NCI-H345 treated with DMSO at 0.1 percent for 48 hours (cell line): ENCODE measurements around the gene ANKRD16.
A peak's percentile ranks its signal among the peaks of the same experiment; 100 is the strongest.
"Not testable (repeated sequence)": the region's sequence is repeated elsewhere in the genome, so short reads cannot be mapped to it uniquely, and the experiment has no call there.

ENCODE experiments used
- DNase-seq: peaks from one replicate; lab custom pipeline; 2025; ENCODE audit not compliant: unreplicated experiment; lab: John Stamatoyannopoulos, UW

Gene ANKRD16

DNA sequence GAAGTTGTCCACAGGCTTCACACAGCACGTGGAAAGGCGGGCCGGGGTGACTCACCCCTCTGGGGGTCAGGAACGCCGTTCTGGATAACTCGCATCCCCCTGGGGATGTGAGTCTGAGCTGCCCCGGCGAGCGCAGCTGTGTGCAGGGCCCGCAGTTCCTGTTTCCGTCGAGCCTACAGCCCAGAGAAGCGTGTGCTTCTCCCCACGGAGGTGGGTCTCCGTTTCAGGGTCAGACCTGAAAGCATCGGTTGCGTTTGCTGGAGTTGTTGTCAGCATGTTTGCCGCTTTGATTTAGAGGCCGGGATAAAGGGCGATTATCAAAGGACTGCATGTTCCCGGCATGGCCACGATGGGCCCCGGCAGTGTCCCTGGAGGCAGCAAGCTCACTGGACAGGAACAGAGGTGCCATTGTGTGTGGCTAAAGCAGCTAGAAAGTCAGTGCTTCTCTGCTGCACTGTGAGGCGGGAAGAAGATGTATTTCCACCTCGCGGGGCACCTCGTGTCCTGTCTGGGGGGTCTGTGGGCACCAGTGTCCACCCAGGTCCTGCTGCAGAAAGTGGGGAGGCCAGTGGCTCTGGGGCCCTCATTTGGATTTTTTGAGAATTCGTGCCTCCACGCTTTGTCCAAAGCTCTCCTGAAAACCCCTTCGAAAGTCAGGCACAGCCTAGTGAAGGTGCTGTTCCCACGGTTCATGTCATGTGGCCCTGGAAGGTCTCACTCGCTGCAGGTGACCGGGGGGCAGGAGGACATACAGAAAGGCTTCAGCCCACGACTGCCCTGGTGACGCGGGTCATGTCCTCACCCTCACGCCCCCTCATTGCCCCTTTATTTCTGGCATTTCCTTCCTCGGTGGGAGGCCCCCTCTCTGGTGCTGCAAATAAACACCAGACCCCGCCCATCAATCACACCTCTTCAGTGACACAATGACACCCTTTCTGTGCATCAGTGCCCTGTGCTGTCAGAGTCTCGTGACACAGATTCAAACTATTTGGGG is 49.1 kb downstream of the ANKRD16 start:
- DNase-seq, result no peak

DNA sequence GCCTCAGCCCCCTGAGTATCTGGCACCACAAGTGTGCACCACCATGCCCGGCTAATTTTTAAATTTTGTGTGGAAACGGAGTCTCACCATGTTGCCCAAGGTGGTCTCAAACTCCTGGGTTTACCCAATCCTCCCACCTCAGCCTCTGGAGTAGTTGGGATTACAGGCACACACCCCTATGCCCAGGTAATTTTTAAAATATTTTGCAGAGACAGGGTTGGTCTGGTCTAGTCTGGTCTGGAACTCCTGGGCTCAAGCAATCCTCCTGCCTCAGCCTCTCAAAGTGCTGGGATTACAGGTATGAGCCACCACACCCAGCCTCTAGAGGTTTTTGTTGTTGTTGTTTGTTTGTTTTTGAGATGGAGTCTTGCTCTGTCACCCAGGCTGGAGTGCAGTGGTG is 53.5 kb downstream of the ANKRD16 start:
- DNase-seq, result not testable (repeated sequence)

DNA sequence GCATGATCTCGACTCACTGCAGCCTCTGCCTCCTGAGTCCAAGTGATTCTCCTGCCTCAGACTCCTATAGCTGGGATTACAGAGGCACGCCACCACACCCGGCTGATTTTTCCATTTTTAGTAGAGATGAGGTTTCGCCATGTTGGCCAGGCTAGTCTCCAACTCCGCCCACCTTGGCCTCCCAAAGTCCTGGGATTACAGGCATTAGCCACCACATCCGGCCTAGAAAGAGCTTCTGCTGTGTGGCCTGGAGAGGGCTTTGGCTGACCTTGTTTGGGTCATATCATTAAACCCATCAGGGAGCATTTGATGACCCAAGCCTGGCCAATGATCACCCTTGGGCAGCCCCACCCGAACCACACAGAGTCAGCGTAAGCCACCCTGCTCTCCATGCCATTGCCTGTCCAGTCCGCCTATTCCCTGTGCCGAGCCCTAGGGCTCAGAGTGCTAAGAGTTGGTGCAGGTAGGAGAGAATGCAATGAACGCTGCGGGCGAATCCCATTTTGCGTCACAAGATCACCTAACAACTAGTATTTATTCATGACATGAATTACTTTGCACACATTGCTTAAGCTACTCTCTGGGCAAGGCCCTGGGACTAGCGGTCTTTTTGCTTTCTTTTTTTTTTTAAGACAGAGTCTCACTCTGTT is 54.1 kb downstream of the ANKRD16 start:
- no peak for DNase-seq

DNA sequence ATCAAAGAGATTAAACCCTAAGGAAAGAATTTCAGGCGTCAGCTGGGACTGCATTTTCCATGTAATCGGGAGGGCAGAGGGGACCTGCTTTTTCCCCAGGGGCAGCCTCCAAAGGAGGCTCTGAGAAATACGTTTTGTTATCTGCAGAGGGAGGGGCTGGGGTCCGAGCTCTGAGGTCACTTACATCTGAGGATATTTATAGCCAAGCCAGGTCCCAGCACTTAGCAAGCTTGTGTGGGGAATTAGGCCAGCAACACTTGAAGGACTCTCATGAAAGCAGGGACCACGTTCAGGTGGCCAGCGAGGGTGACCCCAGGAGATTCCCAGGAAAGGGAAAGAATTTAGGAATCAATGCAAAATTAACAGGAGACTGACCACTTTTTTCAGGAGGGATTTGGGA is 55.9 kb downstream of the ANKRD16 start:
- no peak for DNase-seq

DNA sequence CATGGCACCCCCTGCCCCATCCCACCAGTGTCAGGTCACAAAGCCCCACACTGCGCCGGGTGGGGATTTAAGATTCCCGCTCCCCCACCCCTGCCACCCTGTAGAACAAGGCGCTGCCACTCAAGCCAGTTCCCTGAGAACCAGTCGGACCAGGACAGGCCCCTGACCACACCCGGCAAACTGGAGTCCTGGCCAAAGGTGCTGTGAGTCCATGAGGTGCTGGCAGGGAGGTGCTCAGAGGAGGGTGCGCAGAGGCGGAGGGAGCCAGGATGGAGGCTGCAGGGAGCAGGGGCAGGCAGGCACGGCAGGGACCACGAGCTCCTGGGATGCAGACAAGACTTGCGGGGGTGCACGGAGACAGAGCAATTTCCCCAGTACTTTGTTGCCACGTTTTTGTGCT is 56.7 kb downstream of the ANKRD16 start:
- no peak for DNase-seq

DNA sequence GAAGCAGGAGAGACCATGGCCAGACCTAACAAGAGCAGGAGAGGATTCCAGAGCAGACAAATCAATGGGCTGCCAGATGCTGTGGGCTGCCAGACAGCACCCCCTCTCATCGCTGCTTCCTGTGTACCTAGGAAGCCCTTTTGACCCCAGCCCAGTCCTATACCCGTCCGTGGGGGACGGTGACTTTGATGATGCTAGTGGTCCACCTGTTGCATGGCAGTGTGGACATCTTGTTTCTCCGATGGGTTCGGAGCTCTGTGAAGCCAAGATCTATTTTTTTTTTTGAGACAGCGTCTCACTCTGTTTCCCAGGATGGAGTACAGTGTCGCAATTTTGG is 58.3 kb downstream of the ANKRD16 start:
- no peak for DNase-seq

DNA sequence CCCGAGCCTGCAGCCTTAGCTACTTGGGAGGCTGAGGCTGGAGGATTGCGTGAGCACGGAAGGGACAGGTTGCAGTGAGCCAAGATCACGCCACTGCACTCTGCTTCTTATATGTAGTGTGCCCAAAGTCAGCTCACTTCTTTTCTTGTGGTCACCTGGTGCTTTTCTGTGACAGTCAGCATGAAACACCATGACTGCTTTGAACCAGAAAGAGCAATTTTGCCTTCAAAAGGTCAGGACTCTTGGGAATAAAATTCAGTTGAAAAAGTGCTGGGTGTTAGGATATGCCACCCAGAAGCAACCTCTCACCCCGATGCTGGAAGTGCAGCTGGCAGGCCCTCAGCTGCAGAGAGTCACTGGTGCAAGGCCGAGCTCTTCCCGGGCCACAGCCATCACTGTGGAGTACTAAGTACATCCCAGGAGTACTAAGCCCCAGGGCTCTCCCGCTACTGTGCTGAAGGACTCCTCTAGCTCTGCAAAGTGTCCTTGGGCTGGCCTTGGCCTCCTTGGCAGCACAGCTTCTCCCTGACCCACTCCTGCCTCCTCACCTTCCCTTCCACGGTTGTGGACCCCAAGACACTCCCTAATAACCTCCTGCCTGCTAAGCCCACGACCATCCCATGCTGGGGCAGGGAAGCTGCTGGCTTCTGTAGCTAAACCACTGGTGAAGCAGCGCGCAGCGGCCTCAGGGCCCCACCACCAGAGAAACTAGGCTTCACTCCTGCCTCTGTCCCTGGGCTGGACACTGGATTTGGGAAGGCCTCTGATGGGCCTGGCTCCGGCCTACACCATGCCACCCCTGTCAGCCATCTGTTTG is 58.9 kb downstream of the ANKRD16 start:
- DNase-seq, result no peak

DNA sequence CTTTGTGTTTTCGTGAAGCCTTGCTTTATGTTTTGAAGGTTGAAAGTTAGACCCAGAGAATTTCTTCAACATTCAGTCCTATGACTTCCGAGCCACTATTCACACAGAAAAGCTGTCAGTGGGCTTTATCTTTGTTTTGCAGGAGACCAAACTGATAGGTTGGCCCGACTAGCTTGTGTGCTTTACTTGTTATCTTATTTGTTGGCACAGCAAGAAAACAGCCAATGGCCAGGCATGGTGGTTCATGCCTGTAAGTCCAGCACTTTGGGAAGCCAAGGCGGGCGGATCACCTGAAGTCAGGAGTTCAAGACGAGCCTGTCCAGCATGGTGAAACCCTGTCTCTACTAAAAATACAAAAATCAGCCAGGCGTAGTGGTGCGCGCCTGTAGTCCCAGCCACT is 60.4 kb downstream of the ANKRD16 start:
- no peak for DNase-seq

DNA sequence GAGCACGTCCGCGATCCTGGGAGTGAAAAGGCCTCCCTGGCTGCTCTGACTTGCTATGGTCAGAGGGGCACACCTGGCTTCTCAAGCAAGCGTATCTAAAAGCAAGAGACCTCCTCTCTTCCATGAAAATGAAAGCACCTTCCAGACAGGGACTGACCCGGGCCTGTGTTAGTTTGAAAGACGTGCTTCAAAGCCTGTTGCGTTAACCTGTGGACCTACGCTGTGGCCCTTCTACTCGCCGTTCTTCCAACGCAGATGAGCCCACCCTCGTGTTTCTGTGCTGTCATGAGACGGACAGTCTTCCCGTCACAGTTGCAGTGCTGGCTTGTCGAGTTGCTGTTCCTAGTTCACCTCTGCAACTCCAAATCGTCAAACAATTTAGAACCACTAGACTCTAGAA is 61.0 kb downstream of the ANKRD16 start:
- no peak for DNase-seq

DNA sequence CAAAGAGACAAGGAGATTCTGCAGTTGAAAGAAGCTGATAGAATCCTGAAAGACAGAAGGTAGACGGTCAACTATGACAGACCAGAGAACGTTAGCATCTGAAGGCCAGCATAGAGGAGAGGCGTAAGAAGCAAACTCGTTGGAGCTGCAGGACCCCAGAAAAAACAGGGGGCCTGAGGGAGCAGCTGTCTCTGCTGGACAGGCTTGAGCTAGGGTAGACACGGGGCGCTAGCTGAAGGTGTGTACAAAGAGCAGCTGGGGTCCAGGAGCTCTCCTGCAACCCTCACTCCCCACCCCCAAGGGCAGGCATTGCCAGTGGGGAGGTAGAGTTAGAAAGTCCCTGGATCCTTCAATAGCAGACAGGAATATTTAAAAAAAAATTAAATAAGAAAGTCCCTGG is 61.9 kb downstream of the ANKRD16 start:
- DNase-seq, result no peak

DNA sequence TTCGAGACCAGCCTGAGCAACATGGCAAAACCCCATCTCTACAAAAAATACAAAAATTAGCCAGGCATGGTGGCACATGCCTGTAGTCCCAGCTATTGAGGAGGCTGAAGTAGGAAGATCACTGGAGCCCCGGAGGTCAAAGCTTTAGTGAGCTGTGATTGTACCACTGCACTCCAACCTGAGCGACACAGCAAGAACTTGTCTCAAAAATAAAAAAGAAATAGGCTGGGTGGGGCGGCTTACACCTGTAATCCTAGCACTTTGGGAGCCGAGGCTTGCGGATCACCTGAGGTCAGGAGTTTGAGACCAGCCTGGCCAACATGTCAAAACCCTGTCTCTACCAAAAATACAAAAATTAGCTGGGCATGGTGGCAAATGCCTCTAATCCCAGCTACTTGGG is 63.2 kb downstream of the ANKRD16 start:
- not testable (repeated sequence) for DNase-seq

DNA sequence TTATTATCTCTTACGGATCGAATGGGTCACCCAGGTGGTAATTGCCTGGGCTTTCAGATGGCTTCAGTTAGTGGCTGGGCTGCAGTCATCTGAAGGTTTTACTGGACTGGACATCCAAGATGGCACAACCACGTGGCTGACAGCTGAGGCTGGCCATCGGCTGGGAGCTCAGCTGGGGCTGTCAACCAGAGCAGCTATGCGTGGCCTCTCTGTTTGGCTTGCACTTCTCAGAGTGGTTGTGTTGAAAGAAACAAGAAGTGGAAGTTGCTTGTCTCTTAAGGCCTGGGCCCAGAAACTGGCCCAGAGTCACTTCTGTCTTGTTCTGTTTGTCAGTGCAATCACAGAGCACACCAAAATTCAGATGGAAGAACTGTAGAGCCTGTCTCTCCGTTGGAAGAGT is 70.8 kb downstream of the ANKRD16 start:
- DNase-seq, result no peak

DNA sequence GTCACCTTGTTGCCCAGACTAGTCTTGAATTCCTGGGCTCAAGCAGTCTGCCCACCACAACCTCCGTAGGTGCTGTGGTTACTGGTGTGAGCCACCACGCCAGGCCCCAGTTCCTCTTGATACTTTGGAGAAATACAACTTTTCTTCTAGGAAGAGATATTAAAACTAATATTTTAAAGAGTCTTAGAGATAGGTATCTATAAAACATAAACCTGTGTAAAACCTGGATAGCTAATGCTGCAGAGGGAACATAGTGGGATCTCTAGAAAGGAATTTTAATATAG is 71.7 kb downstream of the ANKRD16 start:
- no peak for DNase-seq

DNA sequence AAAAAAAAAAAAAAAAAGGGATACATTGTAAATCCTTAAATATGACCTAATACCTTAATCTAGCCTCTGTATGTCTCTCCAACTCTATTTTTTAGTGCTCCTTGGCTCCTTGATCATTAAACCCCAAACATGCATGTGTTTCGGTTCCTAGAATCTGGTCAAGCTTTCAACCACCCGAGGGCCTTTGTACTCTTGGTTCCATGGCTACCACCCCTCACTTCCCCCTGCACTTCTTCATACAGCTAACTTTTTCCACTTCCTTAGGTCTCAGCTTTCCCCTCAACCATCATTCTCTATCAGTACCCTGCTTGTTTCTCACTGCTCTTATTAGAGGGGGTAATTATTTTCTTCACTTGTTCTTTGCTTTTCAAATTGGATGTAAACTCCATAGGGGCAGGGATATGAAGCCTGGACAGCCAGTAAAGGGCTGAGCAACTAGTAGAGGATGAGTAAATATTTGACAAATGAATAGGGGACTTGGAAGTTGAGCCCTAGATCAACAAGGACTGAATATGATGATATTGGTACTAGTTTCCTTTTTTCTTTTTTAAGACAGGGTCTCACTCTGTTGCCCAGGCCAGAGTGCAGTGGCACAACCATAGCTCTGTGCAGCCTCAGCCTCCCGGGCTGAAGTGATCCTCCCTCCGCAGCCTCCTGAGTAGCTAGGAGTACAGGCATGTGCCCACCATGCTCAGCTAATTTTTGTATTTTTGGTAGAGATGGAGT is 72.2 kb downstream of the ANKRD16 start:
- DNase-seq, result no peak

DNA sequence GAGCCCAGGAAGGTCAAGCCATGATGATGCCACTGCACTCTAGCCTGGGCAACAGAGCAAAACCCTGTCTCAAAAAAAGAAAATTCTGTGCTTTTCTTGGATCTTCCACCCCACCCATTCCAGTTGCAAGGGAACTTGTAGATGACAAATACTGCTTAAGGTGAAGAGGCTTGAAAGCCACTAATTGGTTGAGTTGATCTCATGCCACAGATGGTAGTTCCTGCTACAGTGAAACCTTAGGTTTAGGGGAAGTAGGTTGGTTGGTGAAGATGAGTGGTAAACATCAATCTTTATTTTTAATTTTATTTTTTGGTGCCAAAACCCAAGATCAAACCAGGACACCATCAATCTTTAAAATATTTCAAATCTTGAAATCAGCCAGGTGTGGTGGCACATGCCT is 73.5 kb downstream of the ANKRD16 start:
- DNase-seq, result no peak

DNA sequence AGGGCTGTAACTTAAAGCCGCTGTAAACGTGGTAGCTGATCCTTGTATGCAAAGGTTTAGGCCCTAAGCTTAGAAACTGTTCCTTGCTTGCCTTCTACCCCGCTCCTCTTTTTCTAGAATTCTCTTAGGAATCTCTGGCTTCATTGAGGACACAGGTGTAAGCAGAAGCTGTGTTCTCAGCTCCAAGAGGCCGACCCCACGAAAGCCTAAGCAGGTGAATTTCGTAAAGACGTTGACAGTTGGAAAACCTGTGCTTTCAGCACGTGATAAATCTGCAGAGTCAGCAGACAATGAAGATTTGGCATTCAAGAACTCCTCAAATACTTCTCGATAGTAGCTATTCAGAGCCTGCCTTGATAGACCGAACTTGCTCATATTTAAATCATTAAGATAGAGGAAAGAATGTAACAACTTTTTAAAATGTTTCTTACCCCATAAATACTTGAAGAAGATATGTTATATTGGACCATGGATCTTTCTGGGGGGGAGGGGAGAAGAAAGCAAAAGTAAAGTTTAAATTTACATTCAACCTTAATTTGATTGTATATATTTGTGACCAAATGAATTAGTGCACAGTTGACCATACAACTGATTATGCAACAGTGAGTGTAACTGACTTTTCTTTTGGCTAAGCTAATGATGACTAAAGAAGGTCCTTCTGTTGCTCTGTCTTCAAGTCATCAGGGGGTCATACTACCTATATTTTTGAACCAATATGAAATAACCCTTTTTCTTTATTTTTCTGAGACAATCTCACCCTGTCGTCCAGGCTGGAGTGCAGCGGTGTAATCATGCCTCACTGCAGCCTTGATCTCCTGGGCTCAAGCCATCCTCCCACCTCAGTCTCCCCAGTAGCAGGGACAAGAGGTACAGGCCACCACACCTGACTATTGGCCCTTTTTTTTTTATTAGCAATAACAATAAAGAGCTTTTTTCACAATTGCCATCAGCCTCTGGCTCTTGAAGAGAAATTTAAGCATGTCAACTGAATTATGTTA is 75.3 kb downstream of the ANKRD16 start:
- no peak for DNase-seq

DNA sequence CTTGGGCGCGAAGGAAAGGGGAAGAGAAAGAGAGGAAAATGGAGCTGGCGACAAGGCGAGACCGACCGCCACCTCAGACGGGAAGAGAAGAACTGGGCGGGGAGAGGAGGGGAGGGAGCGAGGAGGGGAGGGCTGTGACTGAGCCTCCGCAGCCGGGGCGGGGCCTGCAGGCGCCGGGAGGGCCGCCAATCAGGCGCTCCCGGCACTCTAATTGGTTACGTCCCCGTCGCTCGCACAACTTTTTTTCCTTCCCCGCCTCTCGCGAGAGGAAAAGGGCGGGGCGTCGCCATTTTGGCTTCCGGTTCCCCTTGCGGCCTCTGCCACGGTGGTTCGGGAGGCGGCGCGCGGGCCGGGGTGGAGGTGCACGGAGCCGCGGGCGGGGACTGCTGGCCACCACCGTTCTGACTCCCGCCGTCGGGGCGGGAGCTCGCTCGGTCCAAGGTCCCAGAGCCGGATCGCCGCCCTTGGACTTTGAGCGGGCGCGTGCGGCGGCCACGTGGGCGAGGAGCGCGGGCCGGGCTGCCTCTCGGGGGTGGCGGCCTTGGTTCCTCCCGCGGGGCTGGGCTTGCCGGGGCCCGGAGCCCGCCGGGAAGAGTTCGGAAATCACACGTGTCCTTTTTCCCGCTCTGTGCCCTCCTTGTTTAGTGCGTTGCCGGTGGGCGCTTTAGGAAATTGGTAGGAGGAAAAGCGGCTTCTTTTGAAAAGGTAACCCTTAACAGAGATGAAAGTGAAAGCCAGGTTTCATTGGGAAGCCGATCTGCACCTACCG is 76.2 kb downstream of the ANKRD16 start, which contains the start of gene GDI2:
Gene GDI2, minus strand, starts transcription at position 94 of the 769 bp plus-strand sequence. CDS start 176 bp downstream, outside the sequence.
- DNase-seq, result peak; percentile 82

DNA sequence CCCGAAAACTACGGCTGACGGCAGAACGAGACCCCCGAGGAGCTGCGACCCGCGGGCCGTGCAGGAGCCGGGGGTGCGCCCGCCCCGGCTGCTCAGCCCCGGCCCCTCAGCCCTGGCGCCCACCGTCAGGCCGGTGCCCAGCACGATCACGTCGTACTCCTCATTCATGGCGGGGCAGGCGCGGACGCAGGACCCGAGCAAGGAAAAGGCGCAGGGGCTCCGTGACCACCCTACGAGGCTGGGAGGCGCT is 76.7 kb downstream of the ANKRD16 start:
- DNase-seq, result no peak

DNA sequence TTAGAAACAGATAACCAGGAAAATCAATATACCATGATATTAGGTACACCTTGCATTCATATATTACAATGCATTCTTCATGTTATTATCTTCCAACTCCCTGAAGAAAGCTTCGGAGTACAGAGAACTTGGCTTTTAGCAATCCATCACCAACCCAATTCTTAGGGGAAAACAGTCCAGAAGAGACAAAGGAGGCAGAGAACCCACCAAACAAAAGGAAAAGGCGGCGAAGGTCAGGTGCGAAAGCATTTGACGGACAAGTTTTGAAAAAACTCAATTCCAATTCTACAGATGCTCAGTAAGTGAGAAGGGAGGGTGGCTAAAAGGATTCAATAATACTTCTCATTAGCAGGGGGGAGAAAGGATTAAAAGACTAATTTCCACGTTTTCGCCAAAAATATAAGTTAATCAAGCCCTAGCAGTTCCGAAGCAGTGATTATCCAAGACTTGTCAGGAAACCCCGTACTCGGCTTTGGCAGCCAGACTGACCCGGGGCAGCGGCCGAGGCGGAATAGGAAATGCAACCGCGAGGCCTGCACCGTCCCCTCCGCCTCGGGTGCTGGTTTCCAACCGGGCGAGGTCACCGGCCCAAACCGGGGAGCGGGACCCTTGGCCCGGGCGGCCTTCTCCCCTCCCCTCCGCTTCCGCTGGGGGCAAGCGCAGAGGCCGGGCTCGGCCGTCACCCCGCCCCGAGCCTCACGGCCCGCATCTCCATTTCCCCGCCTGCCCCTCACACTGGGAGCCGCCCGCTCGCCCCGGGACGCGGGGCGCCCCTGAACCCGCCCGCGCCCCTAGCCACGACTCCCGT is 77.2 kb downstream of the ANKRD16 start:
- no peak for DNase-seq
